Measurements from ENCODE around the gene SEC63. TPM values are rescaled to one million over a fixed set of nuclear protein-coding genes. Genes with fewer than 3 reads are reported as not detected.

The SEC63 gene
- total and polyA plus RNA-seq, 4 donors, result 22.9 to 102 (median 65.9) TPM

DNA sequence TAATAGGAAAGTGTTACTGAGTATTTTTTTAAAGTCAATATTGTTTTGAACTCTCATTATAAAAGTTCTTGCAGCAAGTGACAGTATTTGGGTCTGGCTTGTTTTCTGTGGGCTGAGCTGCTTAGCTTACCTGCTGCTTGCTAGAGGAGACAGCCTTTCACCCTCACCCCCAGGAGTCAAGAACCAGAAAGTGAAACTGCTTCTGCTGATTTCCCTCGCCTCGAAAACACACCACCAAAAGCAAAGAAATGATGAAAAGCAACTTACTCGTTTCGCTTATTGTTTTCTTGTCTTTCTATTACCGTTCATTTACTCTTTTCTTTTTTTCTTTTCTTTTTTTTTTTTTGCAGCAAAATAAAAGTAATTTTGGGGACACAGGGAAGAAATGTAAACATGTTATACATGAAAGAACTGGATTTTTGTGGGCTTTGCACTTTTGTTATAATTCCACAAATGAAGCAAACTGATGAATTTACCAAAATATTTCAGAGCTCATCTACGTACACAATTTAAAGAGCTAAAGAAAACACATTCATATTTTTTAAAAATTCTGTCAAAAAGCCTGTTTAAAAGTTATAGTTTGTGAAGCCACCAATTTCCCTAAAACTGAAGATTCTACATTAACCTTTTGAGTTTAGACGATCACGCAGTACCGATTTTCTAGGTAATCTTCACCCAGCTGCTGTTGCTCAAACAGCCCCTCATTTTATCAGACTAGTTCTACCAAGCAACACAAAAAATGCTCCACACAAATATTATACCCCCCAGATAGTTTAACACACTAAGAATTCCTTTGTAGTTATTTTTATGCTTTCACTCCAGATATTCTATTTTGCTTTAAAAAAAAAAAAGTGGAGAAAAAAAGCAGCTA, 135.6 kb downstream of the SEC63 start:
- DNase-seq (no peak), ATAC-seq (ENCODE audit: insufficient read depth, low FRiP score) (no peak)
- 28 to 48% methylated on average over 9 of the region's 9 CpGs for WGBS, 2 donors
- Histone ChIP-seq H3K27me3 (ENCODE audit: control insufficient read depth in 3 of 3, insufficient read depth in 3 of 3, low read length in 2 of 3) (no peaks in the 10 kb centered on the region), H3K9ac (ENCODE audit: insufficient read depth in 1 of 2, low read length in 2 of 2) (peak overlapping the region in 1 of 2 donors; percentile 36), H3K36me3 (ENCODE audit: control insufficient read depth in 4 of 4, insufficient read depth in 4 of 4, low read length in 4 of 4) (no peaks in the 10 kb centered on the region), H3K9me3 (ENCODE audit: control insufficient read depth in 4 of 4, insufficient read depth in 3 of 4, low read length in 3 of 4) (no peaks in the 10 kb centered on the region), H3K4me1 (ENCODE audit: control insufficient read depth in 5 of 5, insufficient read depth in 5 of 5, low read length in 5 of 5) (peaks cover 0 to 21% (median 2%) of the 10 kb centered on the region in 5 donors), H3K4me3 (no peak overlapping the region), H3K27ac (ENCODE audit: low read depth in 1 of 2, low read length in 1 of 2) (no peak overlapping the region)
- TF ChIP-seq, protein P1, sequence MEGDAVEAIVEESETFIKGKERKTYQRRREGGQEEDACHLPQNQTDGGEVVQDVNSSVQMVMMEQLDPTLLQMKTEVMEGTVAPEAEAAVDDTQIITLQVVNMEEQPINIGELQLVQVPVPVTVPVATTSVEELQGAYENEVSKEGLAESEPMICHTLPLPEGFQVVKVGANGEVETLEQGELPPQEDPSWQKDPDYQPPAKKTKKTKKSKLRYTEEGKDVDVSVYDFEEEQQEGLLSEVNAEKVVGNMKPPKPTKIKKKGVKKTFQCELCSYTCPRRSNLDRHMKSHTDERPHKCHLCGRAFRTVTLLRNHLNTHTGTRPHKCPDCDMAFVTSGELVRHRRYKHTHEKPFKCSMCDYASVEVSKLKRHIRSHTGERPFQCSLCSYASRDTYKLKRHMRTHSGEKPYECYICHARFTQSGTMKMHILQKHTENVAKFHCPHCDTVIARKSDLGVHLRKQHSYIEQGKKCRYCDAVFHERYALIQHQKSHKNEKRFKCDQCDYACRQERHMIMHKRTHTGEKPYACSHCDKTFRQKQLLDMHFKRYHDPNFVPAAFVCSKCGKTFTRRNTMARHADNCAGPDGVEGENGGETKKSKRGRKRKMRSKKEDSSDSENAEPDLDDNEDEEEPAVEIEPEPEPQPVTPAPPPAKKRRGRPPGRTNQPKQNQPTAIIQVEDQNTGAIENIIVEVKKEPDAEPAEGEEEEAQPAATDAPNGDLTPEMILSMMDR (IDR thresholded peaks at IDR 0.05; ENCODE audit: control extremely low read depth, extremely low read depth), result no peak

GRCh38 chr6:107821591-107821990, 136.4 kb downstream of the SEC63 start:
- Histone ChIP-seq H3K9ac (ENCODE audit: insufficient read depth in 1 of 2, low read length in 2 of 2) (no peak overlapping the region), H3K27ac (ENCODE audit: low read depth in 1 of 2, low read length in 1 of 2) (no peak overlapping the region), H3K27me3 (ENCODE audit: control insufficient read depth in 3 of 3, insufficient read depth in 3 of 3, low read length in 2 of 3) (no peaks in the 10 kb centered on the region), H3K36me3 (ENCODE audit: control insufficient read depth in 4 of 4, insufficient read depth in 4 of 4, low read length in 4 of 4) (no peaks in the 10 kb centered on the region), H3K4me3 (no peak overlapping the region), H3K9me3 (ENCODE audit: control insufficient read depth in 4 of 4, insufficient read depth in 3 of 4, low read length in 3 of 4) (no peaks in the 10 kb centered on the region), H3K4me1 (ENCODE audit: control insufficient read depth in 5 of 5, insufficient read depth in 5 of 5, low read length in 5 of 5) (peaks cover 0 to 21% (median 2%) of the 10 kb centered on the region in 5 donors)
- WGBS, 2 donors, result 79 to 86% methylated on average over 5 of the region's 5 CpGs
- DNase-seq (no peak), ATAC-seq (ENCODE audit: insufficient read depth, low FRiP score) (no peak)
- TF ChIP-seq, protein P1 (IDR thresholded peaks at IDR 0.05; ENCODE audit: control extremely low read depth, extremely low read depth), result no peak

- Histone ChIP-seq H3K36me3 (ENCODE audit: control insufficient read depth in 4 of 4, insufficient read depth in 4 of 4, low read length in 4 of 4) (no peaks in the 10 kb centered on the region), H3K27ac (ENCODE audit: low read depth in 1 of 2, low read length in 1 of 2) (no peak overlapping the region), H3K4me1 (ENCODE audit: control insufficient read depth in 5 of 5, insufficient read depth in 5 of 5, low read length in 5 of 5) (peaks cover 0 to 21% (median 2%) of the 10 kb centered on the region in 5 donors), H3K9ac (ENCODE audit: insufficient read depth in 1 of 2, low read length in 2 of 2) (no peak overlapping the region), H3K4me3 (no peak overlapping the region), H3K27me3 (ENCODE audit: control insufficient read depth in 3 of 3, insufficient read depth in 3 of 3, low read length in 2 of 3) (no peaks in the 10 kb centered on the region), H3K9me3 (ENCODE audit: control insufficient read depth in 4 of 4, insufficient read depth in 3 of 4, low read length in 3 of 4) (no peaks in the 10 kb centered on the region)
- WGBS, 2 donors, result 18 to 22% methylated on average over 17 of the region's 17 CpGs
- ATAC-seq (ENCODE audit: insufficient read depth, low FRiP score), result no peak
- peak in 2 of 3 donors; percentile 60 to 66 for DNase-seq
- TF ChIP-seq, protein P1 (IDR thresholded peaks at IDR 0.05; ENCODE audit: control extremely low read depth, extremely low read depth), result no peak
Measured at GRCh38 chr6:107820338-107821261, 137.4 kb downstream of the SEC63 start.

Data from lung (tissue), 12 donors.